T-helper 2 cell treated with Interferon-gamma antibody and Interleukin-4, amounts not matched to agents 5 μg/mL and 100 μg/mL, for 36 hours (primary cell): ENCODE data around the gene GALNT17.

Experiments
- DNase-seq: peaks from one replicate; pipeline ENCODE4 v3.0.0; 2021; ENCODE audit warnings: low spot score
- H3K27ac Mint-ChIP-seq: one replicate; pipeline ENCODE4 v1.8.0; 2021; ENCODE audit warnings: mild to moderate bottlenecking, mixed read lengths
- H3K27me3 Mint-ChIP-seq: one replicate; pipeline ENCODE4 v1.8.0; 2021; ENCODE audit warnings: low read depth, mixed read lengths
- H3K36me3 Mint-ChIP-seq: one replicate; pipeline ENCODE4 v1.8.0; 2021; ENCODE audit warnings: low read depth, mixed read lengths
- H3K4me1 Mint-ChIP-seq: one replicate; pipeline ENCODE4 v1.8.0; 2021; ENCODE audit warnings: low read depth, mixed read lengths
- H3K4me3 Mint-ChIP-seq: one replicate; pipeline ENCODE4 v1.8.0; 2022; ENCODE audit warnings: mild to moderate bottlenecking, moderate library complexity, mixed read lengths
- H3K9me3 Mint-ChIP-seq: one replicate; pipeline ENCODE4 v1.8.0; 2021; ENCODE audit warnings: mixed read lengths

The GALNT17 gene

GRCh38 chr7:71506822-71507221, 374.9 kb downstream of the GALNT17 start:
- H3K4me3 Mint-ChIP-seq, result no peak overlapping the region
- no peaks in the 10 kb centered on the region for H3K36me3 Mint-ChIP-seq
- H3K27me3 Mint-ChIP-seq, result no peaks in the 10 kb centered on the region
- peaks cover 37% of the 10 kb centered on the region for H3K9me3 Mint-ChIP-seq
- no peak for DNase-seq
- H3K27ac Mint-ChIP-seq, result no peak overlapping the region
- H3K4me1 Mint-ChIP-seq, result no peaks in the 10 kb centered on the region

DNA sequence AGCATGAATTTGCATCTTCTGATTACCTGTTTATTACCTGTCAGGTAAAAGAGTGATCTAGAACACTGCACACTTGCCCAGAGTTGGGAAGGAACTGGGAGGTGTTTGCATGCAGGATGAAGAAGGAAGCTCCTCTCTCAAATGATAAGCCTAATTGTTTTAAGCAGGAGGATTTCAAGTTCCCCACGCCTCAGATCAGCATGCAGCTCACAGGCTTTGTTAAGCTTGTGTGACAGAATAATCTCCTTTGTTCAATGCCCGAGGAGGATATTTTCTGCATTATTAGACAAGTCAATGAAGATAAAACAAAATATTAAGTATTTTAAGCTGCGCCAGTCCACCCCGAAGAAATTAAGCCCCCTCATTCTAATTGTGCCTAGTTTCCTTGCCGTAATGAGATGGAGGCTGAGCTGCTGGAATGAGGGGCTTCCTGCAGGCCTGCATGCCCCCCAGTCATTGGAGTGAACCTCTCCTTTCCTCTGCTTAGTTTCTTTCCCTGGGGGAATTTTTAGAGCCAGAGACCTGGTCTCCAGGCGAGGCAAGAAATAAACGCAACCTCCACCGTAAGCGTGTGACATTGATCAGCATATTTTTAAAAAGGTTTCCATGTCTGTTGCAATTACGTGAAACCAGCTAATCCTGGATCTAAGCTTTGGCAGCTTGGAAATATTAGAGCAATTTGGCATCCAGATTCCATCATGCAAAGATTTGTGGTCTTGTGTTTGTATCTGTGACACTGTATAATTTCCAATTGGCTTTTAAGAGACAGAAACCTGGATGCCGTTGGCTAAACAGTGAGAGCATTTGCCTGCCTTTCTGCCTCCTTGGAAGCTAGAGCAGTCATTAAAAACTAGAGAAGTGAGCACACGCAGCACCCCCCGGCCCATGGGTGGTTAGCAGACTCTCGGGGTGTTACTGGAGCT, 376.0 kb downstream of the GALNT17 start:
- Mint-ChIP-seq H3K27me3 (no peaks in the 10 kb centered on the region), H3K9me3 (peaks cover 29% of the 10 kb centered on the region), H3K4me3 (no peak overlapping the region), H3K36me3 (no peaks in the 10 kb centered on the region), H3K27ac (no peak overlapping the region), H3K4me1 (no peaks in the 10 kb centered on the region)
- DNase-seq, result no peak

- H3K27me3 Mint-ChIP-seq, result no peaks in the 10 kb centered on the region
- no peaks in the 10 kb centered on the region for H3K36me3 Mint-ChIP-seq
- no peak overlapping the region for H3K4me3 Mint-ChIP-seq
- no peaks in the 10 kb centered on the region for H3K4me1 Mint-ChIP-seq
- DNase-seq, result no peak
- no peak overlapping the region for H3K27ac Mint-ChIP-seq
- H3K9me3 Mint-ChIP-seq, result peaks cover 33% of the 10 kb centered on the region
Measured at GRCh38 chr7:71509381-71509780, 377.4 kb downstream of the GALNT17 start.

DNA sequence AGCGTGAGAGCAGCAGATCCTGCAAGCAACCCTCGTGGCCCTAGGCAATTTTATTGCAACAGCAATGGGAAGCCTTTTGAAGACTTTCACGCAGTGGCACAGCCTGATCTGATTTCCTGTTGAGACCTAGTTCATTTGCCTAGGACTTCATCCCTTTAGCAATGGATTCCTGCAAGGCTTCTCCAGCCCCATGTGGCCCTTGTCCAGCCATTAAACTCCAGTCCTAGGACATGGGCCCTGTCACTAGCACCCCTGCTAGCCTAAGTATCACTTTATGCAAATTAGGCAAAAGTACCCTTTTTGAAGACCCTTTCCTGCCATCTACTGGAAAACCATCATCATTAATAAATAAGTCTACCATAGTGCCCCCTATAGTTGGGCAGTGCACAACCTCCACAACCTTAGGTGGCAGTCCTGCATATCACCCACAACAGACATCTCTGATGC, 379.4 kb downstream of the GALNT17 start:
- Mint-ChIP-seq H3K4me3 (no peak overlapping the region), H3K4me1 (no peaks in the 10 kb centered on the region), H3K27ac (no peak overlapping the region)

GRCh38 chr7:71517940-71518699, 386.2 kb downstream of the GALNT17 start:
- Mint-ChIP-seq H3K4me1 (no peaks in the 10 kb centered on the region), H3K27me3 (no peaks in the 10 kb centered on the region), H3K9me3 (peaks cover 66% of the 10 kb centered on the region), H3K27ac (no peak overlapping the region), H3K36me3 (no peaks in the 10 kb centered on the region), H3K4me3 (no peak overlapping the region)
- DNase-seq, result no peak

More for the DNA sequence above, 379.4 kb downstream of the GALNT17 start:
- Mint-ChIP-seq H3K36me3 (no peaks in the 10 kb centered on the region), H3K9me3 (peaks cover 45% of the 10 kb centered on the region), H3K27me3 (no peaks in the 10 kb centered on the region)
- DNase-seq, result no peak

GRCh38 chr7:71518880-71519279, 386.9 kb downstream of the GALNT17 start:
- no peak for DNase-seq
- H3K27me3 Mint-ChIP-seq, result no peaks in the 10 kb centered on the region
- no peaks in the 10 kb centered on the region for H3K4me1 Mint-ChIP-seq
- H3K4me3 Mint-ChIP-seq, result no peak overlapping the region
- H3K9me3 Mint-ChIP-seq, result peaks cover 64% of the 10 kb centered on the region
- no peaks in the 10 kb centered on the region for H3K36me3 Mint-ChIP-seq
- no peak overlapping the region for H3K27ac Mint-ChIP-seq

DNA sequence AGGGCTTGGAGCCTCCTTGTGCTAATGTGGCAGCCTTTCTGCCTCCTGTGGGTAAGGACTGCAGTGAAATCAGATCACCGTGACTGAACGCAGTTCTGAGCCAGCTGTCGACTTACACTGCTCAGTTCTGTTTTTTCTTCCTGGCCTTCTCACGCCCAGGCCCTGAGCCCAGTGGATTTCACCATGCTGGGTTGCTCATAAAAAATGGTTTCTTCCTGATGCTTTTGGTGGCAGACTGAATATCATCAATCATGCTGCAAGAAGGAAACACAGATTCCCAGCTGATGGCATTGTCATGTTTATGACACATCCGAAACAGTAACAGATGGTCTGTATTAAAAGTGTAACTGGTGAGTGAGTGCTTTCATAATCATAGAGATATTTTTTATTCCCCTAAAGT, 389.6 kb downstream of the GALNT17 start:
- Mint-ChIP-seq H3K27ac (no peak overlapping the region), H3K4me1 (no peaks in the 10 kb centered on the region), H3K36me3 (no peaks in the 10 kb centered on the region), H3K9me3 (peaks cover 49% of the 10 kb centered on the region), H3K4me3 (no peak overlapping the region), H3K27me3 (no peaks in the 10 kb centered on the region)
- no peak for DNase-seq

DNA sequence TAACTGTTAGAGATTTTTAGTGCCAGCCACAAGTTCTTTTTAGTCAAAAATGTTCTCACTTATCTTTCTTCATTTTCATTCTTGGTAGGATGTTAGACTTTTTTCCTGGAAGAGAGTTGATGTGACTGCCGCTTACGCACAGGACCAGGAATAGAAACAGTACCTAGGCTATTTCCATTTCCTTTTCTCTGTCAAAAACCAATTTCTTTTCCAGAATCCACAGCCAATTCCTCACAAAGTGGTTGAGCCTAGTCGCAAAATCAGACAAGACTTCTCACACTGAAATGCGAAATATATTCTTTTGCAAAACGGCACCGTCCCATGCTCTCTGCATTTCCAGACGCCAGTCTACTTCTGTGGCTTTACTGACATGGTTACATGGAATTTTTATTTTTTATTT, 394.2 kb downstream of the GALNT17 start:
- no peaks in the 10 kb centered on the region for H3K4me1 Mint-ChIP-seq
- H3K27ac Mint-ChIP-seq, result no peak overlapping the region
- H3K4me3 Mint-ChIP-seq, result no peak overlapping the region
- no peaks in the 10 kb centered on the region for H3K27me3 Mint-ChIP-seq
- DNase-seq, result no peak
- peaks cover 40% of the 10 kb centered on the region for H3K9me3 Mint-ChIP-seq
- H3K36me3 Mint-ChIP-seq, result no peaks in the 10 kb centered on the region

DNA sequence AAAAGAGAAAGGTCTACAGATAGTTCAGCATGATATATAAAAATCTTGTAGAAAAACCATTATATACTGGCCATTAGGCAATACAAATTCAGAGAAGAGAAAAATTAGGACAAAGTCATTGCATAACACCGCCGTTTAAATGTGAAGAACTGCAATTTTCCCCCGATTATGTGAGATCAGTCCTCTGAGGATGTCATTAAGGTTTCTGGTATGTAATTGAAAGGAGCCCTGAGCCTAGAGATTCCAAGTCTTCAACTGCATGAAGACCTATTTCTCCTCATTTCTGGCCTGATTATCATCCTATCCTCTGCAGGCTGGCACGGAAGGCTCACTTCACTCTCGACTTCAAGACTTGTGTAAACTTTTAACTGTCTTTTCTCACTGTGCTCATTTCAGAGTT, 395.3 kb downstream of the GALNT17 start:
- Mint-ChIP-seq H3K9me3 (peaks cover 30% of the 10 kb centered on the region), H3K27me3 (no peaks in the 10 kb centered on the region), H3K4me1 (no peaks in the 10 kb centered on the region), H3K36me3 (no peaks in the 10 kb centered on the region), H3K4me3 (no peak overlapping the region), H3K27ac (no peak overlapping the region)
- DNase-seq, result no peak

DNA sequence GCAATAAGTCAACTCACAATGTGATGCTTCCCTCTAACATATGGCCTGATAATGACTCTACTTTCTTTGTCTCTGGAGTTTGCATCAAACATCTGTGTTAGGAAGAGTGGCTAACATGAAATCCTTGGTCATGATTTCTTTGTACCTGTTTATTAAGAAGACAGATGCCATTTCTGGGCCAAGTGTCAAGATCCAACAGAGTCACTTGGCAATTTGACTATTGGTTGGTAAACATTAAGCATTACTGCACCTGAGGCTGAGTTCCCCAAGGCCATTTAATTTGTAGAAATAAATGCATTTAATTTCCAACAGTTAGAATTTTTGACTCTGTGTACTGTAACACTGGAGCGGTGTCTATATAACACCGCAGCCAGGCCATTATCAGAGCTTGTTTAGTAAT, 403.7 kb downstream of the GALNT17 start:
- H3K9me3 Mint-ChIP-seq, result peaks cover 49% of the 10 kb centered on the region
- no peak overlapping the region for H3K27ac Mint-ChIP-seq
- no peaks in the 10 kb centered on the region for H3K36me3 Mint-ChIP-seq
- H3K4me3 Mint-ChIP-seq, result no peak overlapping the region
- no peaks in the 10 kb centered on the region for H3K4me1 Mint-ChIP-seq
- no peak for DNase-seq
- no peaks in the 10 kb centered on the region for H3K27me3 Mint-ChIP-seq

DNA sequence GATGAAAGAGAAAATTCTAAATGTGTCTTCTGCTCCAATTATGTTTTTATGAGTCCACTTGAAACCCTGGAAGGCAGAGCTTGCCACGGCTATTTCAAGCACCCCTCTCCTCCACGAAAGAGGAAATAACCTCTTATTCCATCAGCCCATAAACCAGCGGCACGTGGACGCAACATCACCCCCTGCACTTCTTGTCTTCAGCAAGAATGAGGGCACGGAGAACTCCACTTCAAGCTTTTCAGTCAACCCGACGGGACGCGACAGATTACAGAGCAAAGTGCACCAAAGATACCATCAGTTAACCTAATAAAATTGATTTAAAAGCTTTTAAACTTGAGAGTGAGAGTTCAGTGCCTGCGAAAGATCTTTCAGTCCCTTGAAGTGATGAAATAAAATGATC, 406.3 kb downstream of the GALNT17 start:
- H3K4me3 Mint-ChIP-seq, result no peak overlapping the region
- H3K27ac Mint-ChIP-seq, result no peak overlapping the region
- H3K36me3 Mint-ChIP-seq, result no peaks in the 10 kb centered on the region
- no peaks in the 10 kb centered on the region for H3K4me1 Mint-ChIP-seq
- H3K9me3 Mint-ChIP-seq, result peaks cover 55% of the 10 kb centered on the region
- no peak for DNase-seq
- H3K27me3 Mint-ChIP-seq, result no peaks in the 10 kb centered on the region

GRCh38 chr7:71539615-71540014, 407.7 kb downstream of the GALNT17 start:
- no peaks in the 10 kb centered on the region for H3K4me1 Mint-ChIP-seq
- H3K27me3 Mint-ChIP-seq, result no peaks in the 10 kb centered on the region
- no peak overlapping the region for H3K4me3 Mint-ChIP-seq
- no peaks in the 10 kb centered on the region for H3K36me3 Mint-ChIP-seq
- H3K9me3 Mint-ChIP-seq, result peaks cover 50% of the 10 kb centered on the region
- no peak for DNase-seq
- no peak overlapping the region for H3K27ac Mint-ChIP-seq

- H3K27me3 Mint-ChIP-seq, result no peaks in the 10 kb centered on the region
- no peak overlapping the region for H3K27ac Mint-ChIP-seq
- no peaks in the 10 kb centered on the region for H3K36me3 Mint-ChIP-seq
- no peak for DNase-seq
- H3K4me1 Mint-ChIP-seq, result no peaks in the 10 kb centered on the region
- H3K4me3 Mint-ChIP-seq, result no peak overlapping the region
- peaks cover 38% of the 10 kb centered on the region for H3K9me3 Mint-ChIP-seq
Measured at GRCh38 chr7:71541707-71542353, 409.9 kb downstream of the GALNT17 start.

GRCh38 chr7:71543396-71543795, 411.5 kb downstream of the GALNT17 start:
- Mint-ChIP-seq H3K36me3 (no peaks in the 10 kb centered on the region), H3K4me1 (no peaks in the 10 kb centered on the region), H3K27me3 (no peaks in the 10 kb centered on the region), H3K4me3 (no peak overlapping the region), H3K9me3 (peaks cover 34% of the 10 kb centered on the region), H3K27ac (no peak overlapping the region)
- DNase-seq, result no peak
